Skin epidermis (tissue), 12 donors: ENCODE results near the gene RPL36.
"Not testable (repeated sequence)": the region's sequence is repeated elsewhere in the genome, so short reads cannot be mapped to it uniquely, and the experiment has no call there.

ENCODE experiments used
- H3K27ac ChIP-seq, 21 experiments: fragments of 200-600 bp; sonication (generic) in 11 of 21; one replicate each; pipeline ENCODE4 v1.5.0; 2020; ENCODE audit warnings: mild to moderate bottlenecking in 3 of 21, inconsistent platforms in 2 of 21, moderate library complexity in 2 of 21
- H3K4me3 ChIP-seq, 7 experiments: fragments of 200-600 bp; sonication (generic) in 2 of 7; one replicate each; pipeline ENCODE4 v1.5.0; 2020; ENCODE audit warnings: inconsistent platforms in 2 of 7, mild to moderate bottlenecking in 2 of 7, moderate library complexity in 1 of 7

RPL36 gene

DNA sequence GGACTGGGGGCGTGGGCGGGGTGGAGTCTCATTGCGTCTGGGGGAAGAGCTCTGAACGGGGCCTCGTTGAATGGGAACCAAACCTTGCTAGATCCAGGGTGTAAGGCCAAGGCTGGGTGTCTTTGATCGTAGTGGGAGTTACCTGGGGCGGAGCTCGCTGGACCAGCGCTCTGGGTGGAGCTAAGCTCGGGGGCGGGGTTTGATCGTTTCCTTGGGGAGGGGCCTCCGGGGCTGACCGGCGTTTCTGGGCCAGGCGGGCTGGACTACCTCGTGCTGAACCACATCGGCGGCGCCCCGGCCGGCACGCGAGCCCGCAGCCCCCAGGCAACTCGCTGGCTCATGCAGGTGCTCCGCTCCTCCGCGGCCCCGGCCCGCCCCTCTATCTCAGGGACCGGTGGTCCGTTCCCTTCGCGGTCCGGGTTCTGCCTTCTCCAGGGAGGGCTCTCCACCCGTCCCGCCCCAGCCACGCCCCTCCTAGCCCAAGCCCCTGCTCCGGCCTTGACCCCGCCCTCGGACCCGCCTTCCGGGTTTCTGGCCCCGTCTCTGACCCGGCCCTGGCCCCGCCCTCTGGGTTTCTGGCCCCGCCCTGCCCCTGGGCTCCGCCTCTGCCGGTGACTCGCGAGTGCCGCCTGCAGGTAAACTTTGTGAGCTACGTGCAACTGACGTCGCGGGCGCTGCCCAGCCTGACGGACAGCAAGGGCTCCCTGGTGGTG is 3.3 kb upstream of the RPL36 start:
- Histone ChIP-seq H3K4me3 (peak overlapping the region; percentile 37 to 69 (median 51)), H3K27ac (peak overlapping the region in 20 of 21 experiments; percentile 17 to 85 (median 62))

DNA sequence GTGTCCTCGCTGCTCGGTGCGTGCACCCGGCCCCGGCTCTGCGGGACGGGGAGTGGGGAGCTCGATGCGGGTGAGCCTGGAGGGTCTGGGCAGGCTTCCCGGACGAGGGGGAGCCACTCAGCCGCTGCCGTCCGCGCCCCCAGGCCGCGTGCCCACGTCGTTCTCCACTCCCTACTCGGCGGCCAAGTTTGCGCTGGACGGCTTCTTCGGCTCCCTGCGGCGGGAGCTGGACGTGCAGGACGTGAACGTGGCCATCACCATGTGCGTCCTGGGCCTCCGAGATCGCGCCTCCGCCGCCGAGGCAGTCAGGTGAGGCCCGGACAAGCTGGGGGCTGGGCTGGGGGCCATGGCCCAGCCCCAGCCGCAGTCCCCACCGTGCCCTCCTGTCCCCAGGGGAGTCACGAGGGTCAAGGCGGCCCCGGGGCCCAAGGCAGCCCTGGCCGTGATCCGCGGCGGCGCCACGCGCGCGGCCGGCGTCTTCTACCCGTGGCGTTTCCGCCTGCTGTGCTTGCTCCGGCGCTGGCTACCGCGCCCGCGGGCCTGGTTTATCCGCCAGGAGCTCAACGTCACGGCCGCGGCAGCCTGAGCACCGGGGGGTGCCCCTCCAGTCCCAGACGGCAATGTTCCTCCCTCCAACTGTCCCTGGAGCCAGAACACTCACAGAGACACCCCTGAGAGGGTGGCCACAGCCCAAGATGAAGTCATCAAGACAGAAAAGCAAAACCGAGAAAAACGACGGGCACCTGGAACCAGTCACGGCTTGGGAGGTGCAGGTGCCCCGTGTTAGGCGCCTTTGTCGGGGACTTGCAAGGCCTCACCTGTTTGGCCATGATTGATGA is 2.5 kb upstream of the RPL36 start:
- H3K4me3 ChIP-seq, result peak overlapping the region; percentile 37 to 69 (median 51)

DNA sequence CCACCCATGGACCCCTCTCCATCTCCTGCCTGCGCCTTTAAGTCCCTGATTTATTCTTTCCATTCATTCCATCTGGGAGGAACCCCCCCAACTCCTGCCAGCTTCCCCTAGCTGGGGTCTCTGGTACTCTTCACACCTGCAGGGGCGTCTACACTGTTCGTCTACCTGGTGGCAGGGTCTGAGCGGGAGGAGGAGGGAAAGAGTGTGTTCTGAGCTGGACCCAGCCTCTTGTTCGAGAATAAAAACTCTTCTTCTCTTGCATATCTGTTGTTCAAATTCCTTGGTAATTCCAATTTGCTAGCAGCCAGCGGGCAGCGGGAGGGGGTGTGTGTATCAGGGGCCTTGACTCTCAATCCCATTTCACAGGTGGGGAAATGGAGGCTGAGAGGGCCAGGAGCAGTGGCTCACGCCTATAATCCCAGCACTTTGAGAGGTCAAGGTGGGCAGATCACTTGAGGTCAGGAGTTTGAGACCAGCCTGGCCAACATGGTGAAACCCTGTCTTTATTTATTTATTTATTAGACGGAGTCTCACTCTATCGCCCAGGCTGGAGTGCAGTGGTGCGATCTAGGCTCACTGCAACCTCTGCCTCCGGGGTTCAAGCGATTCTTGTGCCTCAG is 1.7 kb upstream of the RPL36 start:
- H3K27ac ChIP-seq, result peak overlapping the region in 1 of 21 experiments; percentile 16
- not testable (repeated sequence) for H3K4me3 ChIP-seq

More for the DNA sequence above, 2.5 kb upstream of the RPL36 start:
- peak overlapping the region in 16 of 21 experiments; percentile 16 to 85 (median 62) for H3K27ac ChIP-seq

DNA sequence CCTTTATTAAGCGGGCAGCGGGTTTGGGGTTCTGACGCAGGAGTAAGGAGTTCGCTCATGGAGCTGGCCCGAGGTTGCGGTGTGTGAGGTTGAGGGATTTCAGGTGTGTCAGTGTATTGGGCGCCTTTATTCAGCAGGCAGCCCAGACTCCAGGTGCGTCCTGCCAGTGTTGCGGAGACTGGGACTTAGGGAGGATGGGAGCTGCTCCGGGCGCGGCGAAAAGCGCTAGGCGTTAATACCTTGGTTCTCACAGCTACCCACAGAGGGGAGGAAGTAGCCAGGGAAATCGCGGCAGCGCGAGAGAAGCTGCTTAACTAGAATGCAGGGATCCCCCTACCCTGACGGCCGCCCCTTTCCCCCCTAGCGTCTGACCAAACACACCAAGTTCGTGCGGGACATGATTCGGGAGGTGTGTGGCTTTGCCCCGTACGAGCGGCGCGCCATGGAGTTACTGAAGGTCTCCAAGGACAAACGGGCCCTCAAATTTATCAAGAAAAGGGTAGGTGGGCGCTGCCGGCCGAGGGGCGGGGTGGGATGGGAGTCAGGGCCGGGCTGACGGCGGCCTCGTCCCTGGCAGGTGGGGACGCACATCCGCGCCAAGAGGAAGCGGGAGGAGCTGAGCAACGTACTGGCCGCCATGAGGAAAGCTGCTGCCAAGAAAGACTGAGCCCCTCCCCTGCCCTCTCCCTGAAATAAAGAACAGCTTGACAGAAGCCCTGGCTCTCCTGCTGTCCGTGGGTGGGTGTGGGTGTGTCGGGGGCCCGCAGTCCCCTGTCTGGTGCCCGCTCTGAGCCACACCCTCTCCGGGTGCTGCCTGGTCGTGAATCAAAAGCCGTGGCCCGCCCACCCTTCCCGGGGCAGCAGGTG is 1.1 kb downstream of the RPL36 start:
- peak overlapping the region in 20 of 21 experiments; percentile 71 to 96 (median 91) for H3K27ac ChIP-seq

DNA sequence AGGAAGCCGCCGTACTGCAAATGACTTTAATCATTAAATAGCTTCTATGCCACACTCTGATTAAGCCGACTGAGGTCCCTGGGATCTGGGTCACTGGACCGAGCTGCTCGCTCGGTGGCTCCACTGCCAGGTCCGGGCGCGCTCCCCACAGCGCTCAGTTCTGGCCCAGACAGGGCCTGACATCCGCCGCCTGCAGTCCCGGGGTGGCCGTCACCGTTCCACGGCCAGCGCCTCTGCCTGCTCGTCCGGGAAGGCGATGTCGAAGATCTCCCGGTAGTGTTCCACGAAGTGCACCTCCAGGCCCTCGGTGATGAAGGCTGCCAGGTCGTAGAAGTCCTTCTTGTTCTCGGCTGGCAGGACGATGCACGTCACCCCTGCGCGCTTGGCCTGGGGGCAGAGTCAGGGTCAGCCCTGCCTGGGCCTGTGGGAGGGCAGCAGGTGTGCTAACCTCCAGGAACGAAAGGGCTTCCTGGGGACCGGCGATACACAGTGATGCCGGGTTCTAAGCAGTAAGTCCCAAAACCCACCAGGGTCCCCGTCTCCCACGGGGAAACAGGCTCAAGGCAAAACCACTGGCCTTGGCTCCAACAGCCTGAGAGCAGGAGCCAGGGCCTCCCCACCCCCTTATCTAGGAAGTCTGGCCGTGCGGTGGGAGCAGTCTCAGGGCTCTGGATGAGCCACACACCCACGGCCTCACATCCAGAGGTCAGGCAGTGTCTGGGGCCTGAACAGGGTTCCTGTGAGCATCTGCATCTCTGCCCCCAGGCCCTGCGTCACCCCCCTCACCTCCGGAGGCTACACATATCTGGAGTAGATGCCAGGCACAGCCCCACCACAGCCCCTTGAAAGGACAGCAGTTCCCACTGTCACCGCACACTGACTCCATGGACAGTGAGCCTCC is 2.0 kb downstream of the RPL36 start:
- peak overlapping the region in 18 of 21 experiments; percentile 80 to 96 (median 91) for H3K27ac ChIP-seq
- peak overlapping the region; percentile 64 to 91 (median 79) for H3K4me3 ChIP-seq

More for the DNA sequence above, 1.1 kb downstream of the RPL36 start:
- peak overlapping the region; percentile 64 to 91 (median 79) for H3K4me3 ChIP-seq

DNA sequence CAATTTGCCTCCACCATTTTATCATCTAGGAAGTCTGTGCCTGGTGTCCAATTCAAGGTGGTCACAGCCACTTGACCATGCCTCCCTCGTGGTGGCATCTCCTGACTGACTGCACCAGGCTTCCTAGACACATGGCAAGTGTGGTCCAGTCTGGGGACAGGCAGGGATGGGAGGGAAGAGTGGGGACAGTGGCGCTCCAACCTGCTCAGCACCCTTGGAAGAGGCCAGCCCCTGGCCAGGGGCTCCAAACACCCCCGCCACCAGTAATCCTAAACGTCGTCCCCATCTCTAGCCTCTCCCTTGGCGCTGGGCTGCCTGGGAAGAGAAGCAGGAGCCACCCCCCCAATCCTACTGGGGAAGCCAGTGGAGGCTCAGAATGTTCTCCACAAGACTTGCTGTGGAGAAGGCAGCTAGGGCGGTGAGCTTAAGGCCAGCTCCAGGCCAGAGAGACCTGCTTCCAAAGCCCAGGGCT is 2.7 kb downstream of the RPL36 start:
- H3K27ac ChIP-seq, result peak overlapping the region in 7 of 21 experiments; percentile 0 to 93 (median 35)
- H3K4me3 ChIP-seq, result no peak overlapping the region

DNA sequence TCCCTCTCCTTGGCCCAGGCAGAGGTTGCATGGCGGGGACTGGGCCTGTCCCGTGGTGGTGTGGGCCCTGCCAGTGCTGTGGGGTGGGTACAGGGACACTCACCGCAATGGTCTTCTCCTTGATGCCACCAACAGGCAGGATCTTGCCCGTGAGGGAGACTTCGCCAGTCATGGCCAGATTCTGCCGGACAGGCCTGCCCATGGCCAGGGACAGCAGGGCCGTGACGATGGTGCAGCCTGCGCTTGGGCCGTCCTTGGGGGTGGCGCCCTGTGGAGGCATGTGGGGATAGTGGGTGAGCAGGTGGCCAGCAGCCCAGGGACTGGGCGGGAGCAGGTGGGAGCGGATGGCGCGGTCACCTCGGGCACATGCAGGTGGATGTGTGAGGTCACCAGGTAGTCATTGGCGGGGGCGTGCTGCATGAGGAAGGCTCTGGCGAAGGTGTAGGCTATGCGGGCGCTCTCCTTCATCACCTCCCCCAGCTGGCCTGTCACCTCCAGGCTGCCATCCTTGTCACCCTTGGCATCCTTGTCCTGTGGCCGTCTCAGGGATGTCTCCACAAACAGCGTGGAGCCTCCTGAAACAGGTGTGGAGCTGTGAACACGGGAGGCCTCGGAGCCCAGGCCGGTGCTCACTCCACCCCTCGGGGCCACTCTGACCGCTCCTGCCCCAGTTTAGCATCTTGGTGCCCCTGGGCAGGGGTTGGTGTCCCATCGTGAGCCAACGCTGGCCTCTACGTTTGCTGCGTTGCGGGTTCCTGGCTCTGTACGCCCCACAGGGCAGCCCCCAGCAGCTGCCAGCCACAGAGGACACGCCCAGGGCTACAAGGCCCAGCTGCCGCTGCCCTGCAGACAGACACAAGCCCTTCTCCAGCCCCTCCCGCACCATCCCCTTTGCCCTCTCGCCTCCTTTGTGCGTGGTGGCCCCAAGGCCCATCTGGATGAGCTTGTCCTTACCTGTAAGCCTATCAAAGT is 3.4 kb downstream of the RPL36 start:
- Histone ChIP-seq H3K27ac (peak overlapping the region in 5 of 21 experiments; percentile 0 to 36 (median 25)), H3K4me3 (no peak overlapping the region)

DNA sequence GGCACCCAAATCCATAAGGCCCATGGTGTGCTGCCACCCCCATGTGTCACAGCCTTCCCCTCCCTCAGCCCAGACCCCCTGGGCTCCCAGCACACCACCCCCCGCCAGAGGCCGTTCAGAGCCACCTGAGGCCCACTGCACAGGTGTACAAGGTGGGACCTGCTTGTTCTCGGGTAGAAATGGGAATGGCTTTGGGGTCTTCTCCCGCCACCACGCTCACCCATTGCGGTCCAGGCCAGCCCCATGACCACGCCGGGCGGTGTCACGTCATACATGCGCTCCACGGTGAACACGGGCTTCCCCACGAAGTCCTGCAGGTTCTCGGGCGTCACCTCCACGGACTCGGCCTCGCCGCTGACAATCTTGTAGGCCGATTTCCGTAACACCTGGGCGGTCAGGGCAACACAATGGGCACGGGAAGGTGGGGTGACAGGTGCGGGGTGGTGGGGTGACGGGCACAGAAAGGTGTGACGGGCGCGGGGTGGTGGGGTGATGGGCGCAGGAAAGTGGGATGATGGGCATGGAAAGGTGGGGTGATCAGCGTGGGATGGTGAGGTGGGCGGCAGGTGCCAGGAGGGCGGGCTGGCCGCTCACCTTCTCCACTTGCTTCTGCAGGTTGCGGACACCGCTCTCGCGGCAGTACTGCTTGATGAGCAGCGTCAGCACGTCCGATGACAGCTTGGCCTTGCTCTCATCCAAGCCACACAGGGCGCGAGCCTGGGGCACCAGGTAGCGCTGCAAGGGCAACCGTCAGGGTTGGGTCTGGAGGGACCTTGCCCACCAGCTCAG is 4.3 kb downstream of the RPL36 start:
- Histone ChIP-seq H3K27ac (no peak overlapping the region), H3K4me3 (no peak overlapping the region)

DNA sequence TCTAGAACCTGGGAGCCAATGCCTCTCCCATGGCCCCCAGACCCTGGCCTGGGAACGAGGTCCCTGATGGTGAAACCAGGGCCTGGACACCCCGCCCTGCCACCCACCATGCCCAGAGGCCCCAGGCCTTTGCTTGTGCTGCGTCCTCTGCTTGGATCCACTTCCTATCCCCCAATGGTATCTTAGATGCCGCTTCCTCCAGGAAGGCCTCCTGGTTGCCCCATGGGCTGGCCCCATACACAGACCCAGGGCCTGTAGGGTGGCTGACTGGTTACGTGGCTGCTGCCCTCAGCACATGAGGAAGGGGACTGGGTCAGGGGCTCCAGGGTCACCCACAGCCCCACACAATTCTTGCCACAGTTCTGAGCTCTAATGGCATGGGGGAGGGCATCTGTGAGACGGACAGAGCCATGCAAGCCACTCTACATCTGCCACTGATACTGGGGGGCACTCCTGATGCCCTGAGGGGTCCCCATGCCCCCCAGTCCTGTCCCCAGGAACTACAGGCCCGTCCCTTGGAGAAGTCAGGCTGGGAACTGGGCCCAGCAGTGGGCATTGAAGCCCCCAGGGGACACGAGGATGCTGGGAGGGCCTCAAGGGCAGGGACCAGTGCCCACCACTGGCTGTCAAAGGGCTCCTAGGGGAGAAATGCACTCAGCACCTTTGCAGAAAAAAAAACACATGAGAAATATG is 5.0 kb downstream of the RPL36 start:
- Histone ChIP-seq H3K4me3 (no peak overlapping the region), H3K27ac (no peak overlapping the region)

DNA sequence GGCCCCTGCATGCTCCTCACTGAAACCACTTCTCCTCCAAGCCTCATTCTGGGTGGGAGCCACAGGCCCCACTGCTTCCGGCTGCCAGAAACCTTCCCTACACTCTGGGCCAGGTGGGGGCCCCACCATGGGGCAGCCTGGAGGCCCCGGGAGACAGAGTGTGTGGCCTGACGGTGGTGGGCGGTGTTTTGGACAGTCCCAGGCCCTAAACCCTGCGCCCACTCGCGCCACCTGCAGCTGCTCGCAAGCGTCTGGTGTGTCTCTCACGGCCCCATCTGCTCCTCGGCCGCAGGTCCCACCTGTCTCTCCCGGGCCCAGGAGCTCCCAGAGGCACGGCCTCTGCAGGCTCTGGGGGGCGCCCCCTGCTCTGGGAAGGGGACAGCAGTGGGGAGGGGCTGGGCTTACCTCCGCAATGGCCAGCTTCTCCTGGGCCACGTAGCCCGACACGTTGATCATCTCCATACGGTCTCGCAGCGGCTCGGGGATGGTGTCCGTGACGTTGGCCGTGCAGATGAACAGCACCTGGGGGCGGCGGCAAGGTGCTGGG is 5.6 kb downstream of the RPL36 start:
- no peak overlapping the region for H3K4me3 ChIP-seq
- no peak overlapping the region for H3K27ac ChIP-seq

DNA sequence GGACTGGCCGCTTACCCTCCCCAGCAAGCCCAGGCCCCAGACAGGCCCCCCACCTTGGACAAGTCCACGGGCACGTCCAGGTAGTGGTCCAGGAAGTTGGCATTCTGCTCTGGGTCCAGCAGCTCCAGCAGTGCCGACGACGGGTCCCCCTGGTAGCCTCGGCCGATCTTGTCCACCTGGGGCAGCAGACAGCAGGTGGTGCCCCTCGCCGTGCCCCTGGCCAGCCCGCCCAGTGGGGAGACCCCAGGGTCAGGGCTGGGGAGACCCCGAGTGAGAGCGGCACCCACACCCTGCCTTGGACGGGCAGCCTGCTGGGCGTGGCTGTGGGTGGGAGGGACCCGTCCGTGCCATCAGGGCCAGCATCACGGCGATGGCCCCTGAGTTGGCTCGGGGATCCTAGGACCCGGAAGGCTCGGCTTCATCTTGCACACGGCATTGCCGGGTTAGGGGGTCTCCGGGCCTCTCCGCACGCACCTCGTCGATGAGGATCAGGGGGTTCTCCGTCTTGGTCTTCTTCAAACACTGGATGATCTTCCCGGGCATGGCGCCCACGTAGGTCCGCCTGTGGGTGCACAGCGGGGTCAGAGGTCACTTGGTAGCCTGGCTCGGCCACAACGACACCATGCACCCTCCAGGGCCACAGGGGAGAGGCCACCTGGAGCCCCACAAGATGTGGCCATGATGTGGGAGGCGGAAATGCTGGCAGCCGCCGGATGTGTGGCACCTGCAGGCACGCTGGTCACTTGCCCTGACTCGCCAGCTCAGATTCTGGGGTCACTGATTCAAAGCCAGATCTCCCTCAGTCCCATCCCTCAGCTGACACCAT is 6.3 kb downstream of the RPL36 start:
- Histone ChIP-seq H3K27ac (no peak overlapping the region), H3K4me3 (no peak overlapping the region)

DNA sequence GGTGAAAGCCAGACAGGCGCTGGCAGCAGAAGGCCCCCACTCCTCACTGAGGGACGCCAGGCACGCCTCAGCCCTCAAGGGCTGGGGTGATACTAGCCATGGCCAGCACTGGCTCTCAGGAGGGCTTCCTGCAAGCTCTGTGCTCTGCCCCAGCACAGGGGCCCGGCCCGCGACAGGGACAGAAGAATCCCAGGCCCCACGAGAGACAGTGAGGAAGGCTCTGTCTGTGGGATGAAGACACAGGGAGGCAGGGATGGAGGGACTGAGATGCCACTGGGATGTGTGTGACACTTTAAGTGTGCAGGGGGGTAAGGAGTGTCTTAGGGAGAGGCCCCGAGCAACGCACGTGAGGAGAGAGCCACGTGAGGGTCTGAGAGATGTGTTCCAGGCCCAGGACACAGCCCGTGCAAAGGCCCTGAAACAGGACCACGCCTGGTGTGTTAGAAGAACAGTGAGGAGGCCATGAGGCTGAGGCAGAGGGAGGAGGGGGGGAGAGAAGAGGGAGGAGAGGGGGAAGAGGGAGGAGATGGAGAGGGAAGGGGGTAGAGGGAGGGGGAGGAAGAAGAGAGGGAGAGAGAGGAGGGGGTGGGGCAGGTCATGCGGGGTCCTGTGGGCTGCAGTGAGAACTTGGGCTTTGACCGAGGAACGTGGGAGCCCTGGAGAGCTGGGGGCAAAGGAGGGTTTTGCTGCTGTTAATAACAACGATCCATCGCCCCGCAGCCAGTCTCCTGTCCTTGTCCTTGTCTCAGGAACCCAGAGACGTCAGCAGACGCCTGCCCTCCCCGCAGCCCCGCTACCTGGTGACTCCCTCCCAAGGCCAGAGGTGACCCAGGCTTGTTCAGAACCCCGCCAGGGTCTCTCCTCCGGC is 7.2 kb downstream of the RPL36 start:
- H3K4me3 ChIP-seq, result no peak overlapping the region
- H3K27ac ChIP-seq, result no peak overlapping the region

DNA sequence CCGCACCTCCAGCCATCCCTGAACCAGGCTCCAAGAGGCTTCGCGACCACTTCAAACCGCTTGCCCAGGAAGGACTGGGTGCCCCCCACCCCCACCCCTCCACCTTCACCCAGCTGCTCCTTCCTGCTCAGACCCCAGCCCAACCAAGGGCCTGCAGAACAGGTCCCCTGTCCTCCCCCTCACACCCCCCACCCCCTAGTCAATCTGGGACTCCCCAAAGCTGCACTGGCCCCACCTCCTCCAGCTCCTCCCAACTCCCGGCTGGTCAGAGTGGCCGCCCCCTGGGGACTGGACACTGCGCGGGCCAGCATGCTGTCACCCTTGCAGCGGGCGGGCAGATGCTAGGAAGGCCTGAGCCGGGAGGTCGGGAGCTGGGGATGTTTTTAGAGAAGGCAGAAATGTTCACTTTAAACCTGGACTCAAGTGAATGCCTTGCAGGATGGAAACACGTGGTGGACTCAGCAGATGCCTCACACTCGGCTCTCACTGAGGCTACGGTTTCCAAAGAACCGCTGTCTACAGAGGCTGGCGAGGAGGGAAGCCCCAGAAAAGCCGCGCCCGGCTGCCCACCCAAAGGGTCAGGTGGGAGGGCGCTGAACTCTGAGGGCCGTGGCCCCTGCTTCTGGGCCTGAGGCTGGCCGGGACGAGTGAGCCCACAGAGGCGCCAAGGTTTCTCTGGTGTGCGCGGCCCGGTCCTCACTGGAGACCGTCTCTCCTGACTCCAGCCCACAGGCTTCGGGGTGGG is 8.0 kb downstream of the RPL36 start:
- no peak overlapping the region for H3K4me3 ChIP-seq
- H3K27ac ChIP-seq, result no peak overlapping the region
